HG03457 (cell line): ENCODE results near the gene SLC22A6.

Experiments
- ATAC-seq: cut with Tn5 transposase; IDR thresholded peaks from one replicate; pipeline ENCODE4 v1.9.1; 2021; ENCODE audit warnings: moderate number of reproducible peaks; ENCODE audit not compliant: unreplicated experiment

Gene SLC22A6

GRCh38 chr11:62933750-62934495 lies 50.8 kb downstream of the SLC22A6 start:
- ATAC-seq: no peak

- ATAC-seq: no peak
These were observed 51.5 kb downstream of the SLC22A6 start for GRCh38 chr11:62933285-62933684.

DNA sequence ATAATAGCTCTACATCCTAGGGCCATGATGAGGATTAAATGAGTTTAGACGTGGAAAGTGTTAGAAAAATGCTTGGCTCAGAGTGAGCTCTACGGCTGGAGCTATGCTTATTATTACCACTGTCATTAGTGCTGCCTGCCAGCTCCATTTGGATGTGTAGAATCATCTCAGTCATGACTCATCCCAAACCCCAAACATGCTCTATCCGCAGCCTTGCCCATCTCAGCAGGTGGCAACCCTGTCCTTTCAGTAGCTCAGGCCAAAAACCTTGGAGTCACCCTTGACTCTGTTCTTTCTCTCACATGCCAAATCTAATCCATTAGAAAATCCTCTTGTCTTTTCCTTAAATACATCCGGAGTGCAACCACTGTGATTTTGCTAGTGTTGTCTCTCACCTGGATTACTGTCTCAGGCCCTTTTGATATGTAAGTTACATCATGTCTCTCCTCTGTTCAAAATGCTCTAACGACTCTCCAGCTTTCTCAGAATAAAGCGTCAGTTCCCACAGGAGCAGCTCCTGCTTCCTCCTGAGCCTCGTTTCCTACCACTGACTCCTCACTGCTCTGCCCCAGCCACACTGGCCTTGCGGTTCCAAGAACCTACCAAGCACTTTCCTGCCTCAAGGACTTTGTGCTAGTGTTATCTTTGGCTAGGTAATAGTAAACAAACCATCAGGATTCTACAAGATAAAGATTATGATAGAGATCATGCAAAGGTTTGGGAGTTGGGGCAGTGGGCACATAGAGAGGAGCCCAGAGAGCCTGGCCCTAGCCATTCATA lies 53.1 kb downstream of the SLC22A6 start:
- no peak for ATAC-seq

- ATAC-seq: no peak
These were observed 54.1 kb downstream of the SLC22A6 start for GRCh38 chr11:62930666-62931065.

DNA sequence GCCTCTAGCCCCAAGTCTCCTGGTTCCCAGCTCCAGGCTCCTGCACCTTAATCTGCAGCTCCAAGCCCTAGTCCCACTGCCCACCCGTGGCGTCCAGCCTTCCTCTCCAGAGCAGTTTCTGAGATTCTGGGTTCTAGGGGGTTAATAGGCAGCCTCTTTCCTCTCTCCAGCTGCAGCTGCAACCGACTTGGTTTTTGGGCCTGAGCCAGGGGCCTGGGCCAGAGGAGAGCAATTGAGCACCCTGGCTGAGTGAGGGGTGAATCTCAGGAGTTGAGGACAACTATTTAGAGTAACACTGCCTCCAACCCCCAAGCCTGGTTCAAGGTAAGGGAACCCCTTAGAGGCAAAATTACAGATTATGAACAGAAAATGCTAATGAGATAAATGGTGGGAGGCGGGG lies 54.6 kb downstream of the SLC22A6 start:
- ATAC-seq: no peak

- no peak for ATAC-seq
These were observed 56.8 kb downstream of the SLC22A6 start for GRCh38 chr11:62928011-62928410.

GRCh38 chr11:62926680-62927455 lies 57.9 kb downstream of the SLC22A6 start:
- ATAC-seq: no peak
